ENCODE results near the gene ZNRF3.

GRCh38 chr22:29061773-29062172 is 178.4 kb downstream of the ZNRF3 start, which contains the start of gene C22orf31:
- no peak for TF ChIP-seq CTCF (IDR thresholded peaks at IDR 0.05; ENCODE audit: insufficient read depth, low read depth, low read length)
- TF ChIP-seq EZH2 (IDR thresholded peaks at IDR 0.05; ENCODE audit: insufficient read depth, low read length) = no peak
